GM12878 (cell line): Measurements from ENCODE around the gene NAMPT.

Source experiments
- ATF3 ChIP-seq: IDR thresholded peaks from 2 replicates; pipeline ENCODE4 v1.6.1; 2011; ENCODE audit warnings: low read depth, mild to moderate bottlenecking, low read length, moderate library complexity, borderline replicate concordance; ENCODE audit errors: extremely low read depth
- CTCF ChIP-seq, 3 experiments: IDR thresholded peaks in 2 of 3; conservative IDR thresholded peaks in 1 of 3; 2 replicates each; pipeline ENCODE4 v1.5.1; 2011; ENCODE audit warnings: low read depth in 3 of 3, low read length in 3 of 3, mild to moderate bottlenecking in 3 of 3, control low read depth in 2 of 3, moderate library complexity in 2 of 3, inconsistent platforms in 1 of 3, mixed read lengths in 1 of 3; ENCODE audit not compliant: control insufficient read depth in 2 of 3, insufficient read depth in 1 of 3; ENCODE audit errors: extremely low read depth in 1 of 3
- NBN ChIP-seq: fragments of 450-650 bp; IDR thresholded peaks from 2 replicates; pipeline ENCODE4 v1.6.1; 2016
- RAD21 ChIP-seq: IDR thresholded peaks from 2 replicates; pipeline ENCODE4 v1.6.1; 2011; ENCODE audit warnings: mild to moderate bottlenecking, low read depth, low read length, moderate library complexity; ENCODE audit not compliant: insufficient read depth

GRCh38 chr7:106205621-106206222 lies 79.1 kb downstream of the NAMPT start:
- TF ChIP-seq CTCF (IDR thresholded peaks at IDR 0.05 in 2 of 3, conservative IDR thresholded peaks at IDR 0.05 in 1 of 3; ENCODE audit: control insufficient read depth in 2 of 3, extremely low read depth in 1 of 3, insufficient read depth in 1 of 3, low read depth in 3 of 3, low read length in 3 of 3) (no peak), NBN (no peak), RAD21 (no peak), ATF3 (no peak)
